IPS-18c (cell line): ENCODE data around the gene APEX2.
A peak's percentile ranks its signal among the peaks of the same experiment; 100 is the strongest.
"Not testable (repeated sequence)": the region's sequence is repeated elsewhere in the genome, so short reads cannot be mapped to it uniquely, and the experiment has no call there.

Experiments
- H3K4me3 ChIP-seq: 2 replicates; pipeline ENCODE4 v1.7.0; 2013; ENCODE audit warnings: low read depth, mild to moderate bottlenecking, low read length, moderate library complexity; ENCODE audit not compliant: insufficient read depth
- H3K9me3 ChIP-seq: one replicate; pipeline ENCODE4 v1.6.1; 2013; ENCODE audit warnings: mild to moderate bottlenecking, low read length, moderate library complexity; ENCODE audit not compliant: control insufficient read depth, insufficient read depth

The APEX2 gene

GRCh38 chrX:54999717-55000598 is at the start of gene APEX2:
APEX2 (plus strand) TSS chrX:55000363; CDS start chrX:55000423, 60 bp downstream.
- H3K4me3 ChIP-seq, result peak within 1 kb of the TSS; percentile 61
- peaks cover 13% of the 10 kb centered on the region for H3K9me3 ChIP-seq

GRCh38 chrX:54950730-54951375 is 49.3 kb upstream of the APEX2 start:
- H3K4me3 ChIP-seq, result no peak overlapping the region
- peaks cover 14% of the 10 kb centered on the region for H3K9me3 ChIP-seq

- Histone ChIP-seq H3K4me3 (no peak overlapping the region), H3K9me3 (peaks cover 6% of the 10 kb centered on the region)
These were observed 38.4 kb upstream of the APEX2 start for GRCh38 chrX:54961750-54962149.

GRCh38 chrX:54964766-54965497 is 35.2 kb upstream of the APEX2 start:
- peaks cover 2% of the 10 kb centered on the region for H3K9me3 ChIP-seq
- no peak overlapping the region for H3K4me3 ChIP-seq

GRCh38 chrX:54977387-54977786 is 22.8 kb upstream of the APEX2 start:
- no peak overlapping the region for H3K4me3 ChIP-seq

GRCh38 chrX:54978448-54978847 is 21.7 kb upstream of the APEX2 start:
- no peaks in the 10 kb centered on the region for H3K9me3 ChIP-seq
- H3K4me3 ChIP-seq, result no peak overlapping the region

More at GRCh38 chrX:54977387-54977786, 22.8 kb upstream of the APEX2 start:
- no peaks in the 10 kb centered on the region for H3K9me3 ChIP-seq

GRCh38 chrX:54979432-54979831 is 20.7 kb upstream of the APEX2 start:
- Histone ChIP-seq H3K4me3 (no peak overlapping the region), H3K9me3 (no peaks in the 10 kb centered on the region)

GRCh38 chrX:54980334-54980733 is 19.8 kb upstream of the APEX2 start:
- Histone ChIP-seq H3K9me3 (no peaks in the 10 kb centered on the region), H3K4me3 (no peak overlapping the region)

- not testable (repeated sequence) for H3K9me3 ChIP-seq, H3K4me3 ChIP-seq
These were observed 16.9 kb upstream of the APEX2 start for GRCh38 chrX:54983306-54983705.

GRCh38 chrX:54991706-54992105 is 8.5 kb upstream of the APEX2 start:
- Histone ChIP-seq H3K4me3 (no peak overlapping the region), H3K9me3 (no peaks in the 10 kb centered on the region)

- Histone ChIP-seq H3K4me3 (no peak overlapping the region), H3K9me3 (no peaks in the 10 kb centered on the region)
These were observed 7.1 kb upstream of the APEX2 start for GRCh38 chrX:54992911-54993622.

GRCh38 chrX:54994099-54994498 is 6.1 kb upstream of the APEX2 start, which contains the start of gene PFKFB1:
PFKFB1 (minus strand) TSS chrX:54994188; CDS start chrX:54994007, 181 bp downstream.
- peaks cover 4% of the 10 kb centered on the region for H3K9me3 ChIP-seq
- no peak within 1 kb of the TSS for H3K4me3 ChIP-seq

GRCh38 chrX:54994668-54995351 is 5.4 kb upstream of the APEX2 start:
- H3K4me3 ChIP-seq, result no peak overlapping the region
- peaks cover 4% of the 10 kb centered on the region for H3K9me3 ChIP-seq

- no peak overlapping the region for H3K4me3 ChIP-seq
- H3K9me3 ChIP-seq, result peaks cover 8% of the 10 kb centered on the region
These were observed 4.5 kb upstream of the APEX2 start for GRCh38 chrX:54995621-54996020.

- no peak overlapping the region for H3K4me3 ChIP-seq
- peaks cover 14% of the 10 kb centered on the region for H3K9me3 ChIP-seq
These were observed 4.1 kb downstream of the APEX2 start for GRCh38 chrX:55004231-55004630.

GRCh38 chrX:55005256-55005655 is 5.1 kb downstream of the APEX2 start:
- Histone ChIP-seq H3K4me3 (no peak overlapping the region), H3K9me3 (peaks cover 11% of the 10 kb centered on the region)
